Upper lobe of left lung (tissue), 4 donors: ENCODE measurements around the gene PLD4.

ENCODE experiments used
- EP300 ChIP-seq, 4 donors: sonication (generic); formaldehyde crosslinking; IDR thresholded peaks; one replicate each; pipeline ENCODE4 v1.5.1; 2017; ENCODE audit warnings: antibody characterized with exemption in 4 of 4, control low read depth in 2 of 4
- POLR2AphosphoS5 ChIP-seq, 2 donors: sonication (generic); formaldehyde crosslinking; IDR thresholded peaks; one replicate each; pipeline ENCODE4 v1.5.1; 2017; ENCODE audit warnings: antibody characterized with exemption in 2 of 2
- TF ChIP-seq, protein P1 (sequence below), 6 experiments: fragments of 450-650 bp in 4 of 6; fragments of 200-600 bp in 2 of 6; sonication (generic) in 2 of 6; IDR thresholded peaks; one replicate each; pipeline ENCODE4 v1.5.1; 2016 to 2019; ENCODE audit warnings: antibody characterized with exemption in 6 of 6

DNA sequence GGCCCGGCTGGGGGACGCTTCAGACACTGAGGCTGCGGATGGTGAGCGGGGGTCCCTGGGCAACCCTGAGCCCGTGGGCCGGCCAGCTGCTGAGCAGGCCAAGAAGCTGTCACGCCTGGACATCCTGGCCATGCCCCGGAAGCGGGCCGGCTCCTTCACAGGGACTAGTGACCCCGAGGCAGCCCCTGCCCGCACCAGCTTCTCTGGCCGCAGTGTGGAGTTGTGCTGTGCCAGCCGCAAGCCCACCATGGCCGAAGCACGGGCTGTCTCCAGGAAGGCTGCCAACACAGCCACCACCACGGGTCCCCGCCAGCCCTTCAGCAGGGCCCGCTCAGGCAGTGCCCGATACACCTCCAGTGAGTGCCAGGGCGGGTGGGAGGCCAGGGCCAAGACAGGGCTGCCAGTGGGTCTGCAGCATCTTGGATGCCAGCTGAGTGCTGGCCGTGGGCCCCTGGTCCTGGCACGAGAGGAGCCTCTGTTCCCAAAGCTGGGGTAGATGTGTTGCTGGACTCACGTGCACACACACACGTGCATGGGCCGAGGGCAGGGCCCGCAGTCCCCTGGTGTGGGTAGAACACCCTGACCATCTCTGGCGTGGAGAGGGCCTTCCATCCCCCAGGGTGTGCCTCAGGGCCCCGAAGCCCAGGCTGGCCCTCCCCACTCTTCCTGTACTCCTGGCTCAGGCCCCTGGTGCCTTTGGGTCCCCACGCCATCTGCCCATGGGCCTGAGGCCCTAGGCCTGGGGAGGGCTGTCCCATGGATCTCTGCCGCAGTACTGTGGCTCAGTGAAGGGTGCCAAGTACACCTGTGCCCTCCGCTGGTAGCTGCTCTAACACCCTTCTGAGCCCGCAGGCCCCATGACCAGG is 36.8 kb upstream of the PLD4 start:
- TF ChIP-seq, protein P1, sequence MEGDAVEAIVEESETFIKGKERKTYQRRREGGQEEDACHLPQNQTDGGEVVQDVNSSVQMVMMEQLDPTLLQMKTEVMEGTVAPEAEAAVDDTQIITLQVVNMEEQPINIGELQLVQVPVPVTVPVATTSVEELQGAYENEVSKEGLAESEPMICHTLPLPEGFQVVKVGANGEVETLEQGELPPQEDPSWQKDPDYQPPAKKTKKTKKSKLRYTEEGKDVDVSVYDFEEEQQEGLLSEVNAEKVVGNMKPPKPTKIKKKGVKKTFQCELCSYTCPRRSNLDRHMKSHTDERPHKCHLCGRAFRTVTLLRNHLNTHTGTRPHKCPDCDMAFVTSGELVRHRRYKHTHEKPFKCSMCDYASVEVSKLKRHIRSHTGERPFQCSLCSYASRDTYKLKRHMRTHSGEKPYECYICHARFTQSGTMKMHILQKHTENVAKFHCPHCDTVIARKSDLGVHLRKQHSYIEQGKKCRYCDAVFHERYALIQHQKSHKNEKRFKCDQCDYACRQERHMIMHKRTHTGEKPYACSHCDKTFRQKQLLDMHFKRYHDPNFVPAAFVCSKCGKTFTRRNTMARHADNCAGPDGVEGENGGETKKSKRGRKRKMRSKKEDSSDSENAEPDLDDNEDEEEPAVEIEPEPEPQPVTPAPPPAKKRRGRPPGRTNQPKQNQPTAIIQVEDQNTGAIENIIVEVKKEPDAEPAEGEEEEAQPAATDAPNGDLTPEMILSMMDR (IDR thresholded peaks at IDR 0.05), result no peak
- TF ChIP-seq EP300 (IDR thresholded peaks at IDR 0.05) (no peak), POLR2AphosphoS5 (IDR thresholded peaks at IDR 0.05) (no peak)
